Right lung (tissue), 5 donors: ENCODE data around the gene GNB1. TPM values are rescaled to one million over a fixed set of nuclear protein-coding genes. Genes with fewer than 3 reads are reported as not detected.

ENCODE experiments used
- DNase-seq, 2 donors: peaks; one replicate each; pipeline ENCODE4 v3.0.0-alpha.2; 2013
- polyA plus RNA-seq, 5 donors: library from polyadenylated mRNA; unstranded; fragments of 120-200 nt; gene quantifications; one replicate each; pipeline versions ENCODE4 v1.2.1 to v1.2.3, GENCODE V29; 2013; ENCODE audit warnings: inconsistent platforms in 1 of 5, low replicate concordance in 1 of 5; ENCODE audit not compliant: insufficient read length in 5 of 5, insufficient read depth in 1 of 5

Gene GNB1
- polyA plus RNA-seq, 5 donors: 238 to 280 (median 247) TPM

DNA sequence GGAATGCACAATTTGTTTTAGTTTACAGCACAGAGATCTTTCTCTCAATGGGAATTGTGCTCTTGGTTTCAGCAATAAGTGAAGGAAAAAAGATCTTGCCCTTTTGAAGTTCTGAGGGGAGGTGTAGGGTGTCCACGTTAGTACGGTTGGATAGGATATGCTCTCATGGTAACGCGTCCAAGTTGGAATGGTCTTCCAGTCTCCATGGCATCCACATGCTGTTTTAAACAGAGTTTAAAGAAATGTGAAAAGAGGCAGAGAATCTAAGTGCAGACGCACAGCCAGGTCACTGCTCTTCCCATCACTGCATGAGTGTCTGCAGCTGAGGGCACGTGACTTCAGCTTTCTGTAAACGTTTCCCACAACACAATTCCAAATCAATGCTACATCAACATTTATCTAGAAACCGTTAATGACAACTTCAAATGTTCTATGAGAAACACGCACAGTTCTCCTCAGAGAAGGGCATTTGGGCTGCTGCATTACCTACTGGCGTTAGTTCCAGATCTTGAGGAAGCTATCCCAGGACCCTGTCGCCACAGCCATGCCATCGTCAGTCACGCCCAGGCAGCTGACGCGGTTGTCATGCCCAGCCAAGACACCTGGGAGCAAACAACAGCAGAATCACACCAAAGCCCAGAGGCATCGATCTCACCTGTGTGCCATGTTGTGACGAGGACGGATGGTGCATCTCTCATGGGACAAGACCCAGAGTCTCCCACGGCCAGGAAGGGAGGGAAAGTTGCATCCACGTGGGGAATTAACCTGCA, 103.9 kb downstream of the GNB1 start:
- DNase-seq: no peak

DNA sequence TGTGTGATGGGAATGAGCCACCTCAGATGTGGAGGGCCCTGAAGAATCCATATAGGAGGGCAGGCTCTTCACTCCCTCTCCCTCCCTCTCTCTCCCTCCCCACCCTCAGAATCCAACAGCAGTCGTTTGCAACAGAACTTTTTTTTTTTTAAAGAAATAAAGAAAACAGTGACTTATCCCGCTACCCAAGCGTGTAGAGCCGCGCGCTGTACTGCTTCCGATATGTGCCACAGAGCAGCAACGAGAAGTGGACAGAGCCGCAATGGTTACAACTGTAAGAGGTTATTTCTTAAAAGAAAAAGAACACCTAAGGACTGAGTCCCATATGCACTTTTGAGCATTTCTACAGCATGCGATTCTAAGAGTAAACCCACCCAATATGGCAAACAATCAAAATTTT, 105.2 kb downstream of the GNB1 start:
- DNase-seq: no peak

DNA sequence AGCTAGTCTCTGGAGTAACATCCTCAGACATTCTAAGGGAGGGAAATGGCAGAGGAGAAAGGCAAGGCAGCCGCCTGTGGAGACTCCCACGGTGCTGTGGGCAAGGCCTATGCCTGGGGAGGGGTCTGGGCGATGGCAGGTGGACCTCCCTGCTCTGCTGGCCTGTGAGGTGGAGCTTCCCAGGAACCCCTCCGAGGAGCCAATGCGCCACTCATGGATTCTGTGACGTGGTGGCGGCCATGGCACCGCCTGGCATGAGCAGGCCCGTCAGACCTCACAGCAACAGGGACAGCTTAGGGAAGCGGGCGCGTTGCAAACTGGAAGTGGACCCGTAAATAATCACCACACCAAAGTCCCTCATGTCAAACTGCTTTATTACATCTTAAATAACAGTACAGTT, 106.0 kb downstream of the GNB1 start:
- no peak for DNase-seq

DNA sequence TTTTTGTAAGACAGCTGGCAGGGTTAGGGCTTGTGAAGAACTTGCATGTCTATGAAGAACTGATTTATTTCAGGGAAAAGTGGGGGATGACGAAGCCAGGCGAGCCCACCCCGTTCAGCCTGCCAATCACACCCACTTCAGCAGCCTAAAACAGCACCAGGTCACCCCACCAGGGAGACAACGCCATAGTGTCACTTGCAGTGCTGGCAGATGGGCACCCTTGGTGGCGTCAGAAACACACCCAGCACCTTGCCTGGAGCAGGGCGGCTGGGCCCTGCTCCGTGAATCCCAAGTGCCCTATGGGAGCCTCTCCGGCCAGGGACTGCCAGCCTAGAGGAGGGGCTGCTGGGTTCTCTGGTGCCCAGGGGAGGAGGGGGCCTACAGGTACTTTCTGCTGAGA, 107.6 kb downstream of the GNB1 start:
- no peak for DNase-seq

DNA sequence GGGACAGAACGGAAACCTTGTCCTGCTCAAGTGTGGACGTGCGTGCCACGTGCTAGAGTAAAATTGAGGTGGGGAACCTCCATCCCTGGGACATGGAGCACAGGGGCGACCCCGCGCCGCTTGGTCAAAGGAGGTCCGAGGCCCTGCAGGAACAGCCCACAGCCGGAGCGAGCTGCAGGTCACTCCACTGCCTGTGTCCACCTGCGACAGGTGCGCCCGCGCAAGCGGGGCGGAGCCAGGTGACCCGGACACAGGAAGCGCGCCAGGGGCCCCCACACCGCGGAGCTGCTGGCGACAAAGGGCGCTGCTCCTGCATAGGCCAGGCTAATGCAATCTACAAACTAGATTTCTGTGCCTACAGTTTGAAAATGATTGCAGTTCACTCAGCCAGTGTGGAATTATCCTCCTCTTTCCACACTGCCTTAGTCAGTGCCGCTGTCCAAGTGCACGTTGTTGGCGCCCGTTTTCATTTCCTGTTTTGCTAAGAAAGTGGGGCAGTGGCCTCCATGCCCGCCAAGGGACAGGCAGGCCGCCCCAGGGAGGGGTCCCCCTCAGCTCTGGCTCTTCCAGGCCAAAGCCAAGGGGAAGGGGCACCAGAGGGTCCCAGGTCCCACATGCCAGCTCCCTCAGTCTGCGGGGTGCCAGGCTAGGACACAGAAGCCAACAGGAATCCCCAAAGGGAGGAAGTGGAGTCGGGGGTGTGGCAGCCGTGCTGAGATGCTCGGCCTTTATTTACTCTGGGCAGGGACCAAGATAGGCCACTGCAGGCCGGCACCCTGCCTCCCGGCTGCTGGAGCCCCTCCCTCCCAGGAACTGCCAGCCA, 108.3 kb downstream of the GNB1 start:
- DNase-seq: peak; percentile 35 to 42

DNA sequence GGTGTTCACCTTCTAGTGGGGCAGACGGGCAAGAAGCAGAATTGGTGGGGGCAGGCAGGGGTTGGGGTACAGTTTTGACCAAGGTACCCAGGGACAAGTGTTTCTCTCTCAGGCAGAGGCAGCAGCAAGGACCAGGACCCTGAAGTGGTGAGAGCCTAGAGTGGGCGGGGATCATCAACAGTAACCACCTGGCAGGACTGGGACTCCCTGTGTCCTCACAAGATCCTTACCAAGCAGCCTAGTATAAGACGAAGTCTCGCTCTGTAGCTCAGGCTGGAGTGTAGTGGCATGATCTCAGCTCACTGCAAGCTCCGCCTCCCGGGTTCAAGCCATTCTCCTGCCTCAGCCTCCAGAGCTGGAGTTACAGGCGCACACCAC, 109.4 kb downstream of the GNB1 start:
- no peak for DNase-seq

DNA sequence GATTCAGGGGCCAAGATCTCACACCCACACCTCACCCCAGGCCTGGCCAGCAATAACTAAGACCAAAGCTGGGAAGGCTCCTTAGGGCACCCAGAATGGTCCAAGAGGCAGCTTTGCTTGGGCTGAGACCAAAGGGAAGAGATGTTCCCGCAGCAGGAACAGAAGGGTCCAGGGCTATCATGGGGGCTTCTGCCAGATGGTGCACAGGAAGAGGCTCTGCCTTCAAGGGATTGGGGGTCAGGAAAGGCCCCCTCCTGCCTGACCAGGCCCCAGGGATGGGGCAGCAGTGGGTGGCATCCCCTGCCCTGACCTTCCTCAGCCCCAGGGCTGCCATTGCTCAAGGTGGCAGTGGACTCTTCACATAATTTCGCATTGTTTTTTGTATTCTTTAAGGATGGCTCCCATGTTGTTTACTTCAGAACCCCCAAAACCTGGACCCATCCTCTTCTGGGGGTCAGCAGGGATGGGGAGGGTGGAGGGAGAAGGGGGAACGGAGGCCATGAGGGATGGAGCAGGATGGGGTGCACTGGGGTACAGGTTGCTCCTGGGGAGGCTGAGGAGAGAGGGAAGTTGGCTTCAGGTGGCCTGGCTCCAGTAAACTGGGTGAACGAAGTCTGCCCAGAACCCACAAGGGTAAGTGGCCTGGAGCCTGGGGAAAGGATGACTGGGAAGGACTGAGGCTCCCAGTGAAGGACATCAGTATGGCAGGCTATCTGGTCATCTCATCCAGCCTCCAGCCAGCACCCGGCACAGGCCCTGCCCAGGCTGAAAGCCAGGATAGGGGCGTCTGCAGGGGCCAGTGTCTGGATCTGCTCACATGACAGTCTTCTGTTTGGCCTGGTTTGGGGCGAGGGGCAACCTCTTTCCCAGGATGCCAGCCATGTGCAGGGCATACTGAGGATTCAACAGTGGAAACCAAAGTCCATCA, 110.0 kb downstream of the GNB1 start:
- no peak for DNase-seq

DNA sequence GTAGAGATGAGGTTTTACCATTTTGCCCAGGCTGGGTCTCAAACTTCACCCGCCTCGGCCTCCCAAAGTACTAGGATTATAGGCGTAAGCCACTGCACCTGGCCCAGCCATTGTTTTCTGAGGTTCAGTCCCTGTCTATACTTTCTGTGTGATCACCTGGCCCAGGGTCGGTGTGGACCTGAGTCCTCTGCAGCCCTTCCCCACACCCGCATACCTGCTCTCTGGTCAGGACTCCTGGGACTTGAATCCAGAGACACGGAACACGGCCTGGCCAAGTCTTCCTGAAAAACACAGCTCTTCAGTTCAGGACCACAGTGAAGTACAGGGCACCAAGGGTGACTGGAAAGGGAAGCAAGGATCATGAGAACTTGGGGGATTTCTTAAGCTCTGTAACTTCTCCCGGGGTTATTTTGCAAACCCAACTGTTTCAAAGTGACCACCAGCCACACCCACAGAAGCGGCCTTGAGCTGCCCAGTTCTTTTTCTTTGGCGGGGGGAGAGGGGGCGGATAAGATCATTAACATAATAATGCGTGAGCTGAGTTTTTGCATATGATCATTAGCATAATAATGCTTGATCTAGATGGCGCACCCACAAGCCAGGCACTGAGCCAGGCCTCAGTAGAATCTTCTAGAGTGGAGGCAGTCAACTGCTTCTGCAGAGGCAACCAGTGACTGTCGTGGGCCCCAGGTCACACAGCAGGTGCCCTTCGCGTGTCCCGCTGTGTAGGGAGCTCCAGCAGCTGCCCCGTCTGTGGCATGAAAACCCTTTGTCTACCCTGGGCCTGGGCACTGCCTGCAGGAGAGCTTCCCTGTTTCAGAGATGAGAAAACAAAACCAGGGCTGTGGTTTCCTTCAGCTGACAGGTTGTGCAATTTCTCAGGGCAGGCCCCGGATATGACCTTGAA, 110.9 kb downstream of the GNB1 start:
- DNase-seq: no peak

DNA sequence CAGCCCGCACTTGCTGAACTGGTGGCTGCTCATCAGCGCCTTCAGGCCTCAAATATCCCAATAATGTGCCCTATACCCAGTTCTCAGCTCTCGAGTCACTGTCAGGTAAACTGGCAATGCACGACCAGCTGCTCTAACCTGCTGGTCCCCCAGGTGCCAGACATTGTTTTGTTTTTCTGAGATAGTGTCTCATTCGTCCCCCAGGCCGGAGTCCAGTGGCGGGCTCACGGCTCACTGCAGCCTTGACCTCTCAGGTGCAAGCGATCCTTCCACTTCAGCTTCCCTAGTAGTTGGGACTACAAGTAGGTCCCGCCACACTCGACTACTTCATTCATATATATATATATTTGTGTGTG, 111.6 kb downstream of the GNB1 start:
- no peak for DNase-seq

DNA sequence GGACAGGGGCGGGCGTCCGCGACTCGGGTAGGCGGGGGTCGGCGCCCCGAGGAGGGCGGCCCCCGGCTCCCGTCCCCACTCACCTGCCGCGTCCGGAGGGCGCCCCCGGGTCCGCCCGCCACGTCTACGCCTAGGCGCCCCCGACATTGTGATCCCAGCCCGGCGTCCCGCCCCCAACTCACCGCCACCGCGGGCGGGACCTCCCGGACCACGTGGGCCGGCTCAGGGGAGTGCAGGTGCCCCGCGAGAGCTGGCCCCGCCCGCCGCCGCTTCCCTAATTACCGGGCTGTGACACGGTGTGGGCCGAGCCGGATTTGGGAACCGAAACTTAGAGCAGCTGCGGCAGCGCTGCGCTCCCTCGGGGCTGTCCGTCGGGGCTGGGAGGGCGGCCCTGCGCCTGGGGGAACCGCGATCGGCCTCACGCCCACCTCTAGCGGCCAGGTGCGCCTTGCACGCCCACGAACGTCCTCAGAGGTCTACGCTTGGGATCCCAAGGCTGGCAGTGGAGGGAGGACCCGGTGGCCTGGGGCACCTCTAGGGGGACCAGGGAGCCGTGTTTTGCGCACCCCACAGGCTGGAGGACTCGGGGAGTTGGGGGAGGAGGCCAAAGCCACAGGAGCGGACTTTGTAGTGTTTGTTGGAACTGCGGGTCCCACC, 112.1 kb downstream of the GNB1 start:
- peak; percentile 31 to 32 for DNase-seq

DNA sequence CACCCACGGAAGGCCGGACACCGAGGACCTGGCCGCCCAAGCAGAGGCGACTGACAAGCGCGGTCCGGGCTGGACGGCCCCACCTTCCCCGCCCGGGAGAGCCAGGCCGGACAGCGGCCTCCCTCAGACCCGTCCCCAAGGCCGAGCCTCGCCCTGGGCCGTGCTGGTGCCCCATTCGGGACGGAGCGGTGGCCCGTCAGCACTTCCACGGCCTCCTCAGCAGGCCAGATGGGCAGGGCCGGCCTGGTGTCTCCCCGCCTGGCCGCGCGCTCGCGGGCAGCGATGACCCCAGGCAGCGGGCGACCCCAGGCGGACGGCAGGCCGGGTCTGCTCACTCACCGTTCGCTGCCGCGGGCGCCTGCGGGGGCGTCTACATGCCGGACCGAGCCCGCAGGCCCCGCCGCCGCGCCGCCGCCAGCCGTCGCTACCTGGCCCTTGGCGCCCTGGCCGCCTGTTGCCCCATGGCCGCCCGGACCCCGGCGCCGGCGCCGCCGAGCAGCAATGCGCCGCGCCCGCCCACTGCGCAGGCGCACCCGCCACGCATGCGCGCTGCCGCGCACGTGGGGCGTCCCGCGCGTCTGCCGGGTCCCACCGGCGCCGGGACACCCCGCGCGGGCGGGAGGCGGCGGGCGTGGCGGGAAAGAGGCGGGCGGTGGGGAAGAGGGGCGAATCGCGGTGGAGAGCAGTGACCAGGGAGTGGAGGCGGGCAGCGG, 112.8 kb downstream of the GNB1 start, which contains the start of gene NADK:
Gene NADK (minus strand): TSS at position 521 of the 713 bp plus-strand sequence. CDS start 13,064 bp downstream, outside the sequence.
- DNase-seq: peak; percentile 42 to 46

DNA sequence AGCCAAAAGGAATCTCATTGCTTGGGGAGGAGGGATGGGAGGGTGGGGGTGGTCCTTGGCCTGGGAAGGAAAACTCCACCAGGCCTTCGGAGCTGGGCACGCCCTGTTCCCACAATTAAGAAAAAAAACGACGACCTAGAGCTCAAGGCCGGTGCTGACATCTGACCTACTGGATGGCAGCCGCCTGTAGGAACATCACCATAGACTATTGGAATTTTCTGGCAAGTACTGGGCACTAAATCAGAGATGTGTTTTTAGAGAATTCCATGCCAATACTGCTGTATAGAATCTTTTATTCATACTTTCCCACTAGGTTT, 113.3 kb downstream of the GNB1 start:
- DNase-seq: no peak

DNA sequence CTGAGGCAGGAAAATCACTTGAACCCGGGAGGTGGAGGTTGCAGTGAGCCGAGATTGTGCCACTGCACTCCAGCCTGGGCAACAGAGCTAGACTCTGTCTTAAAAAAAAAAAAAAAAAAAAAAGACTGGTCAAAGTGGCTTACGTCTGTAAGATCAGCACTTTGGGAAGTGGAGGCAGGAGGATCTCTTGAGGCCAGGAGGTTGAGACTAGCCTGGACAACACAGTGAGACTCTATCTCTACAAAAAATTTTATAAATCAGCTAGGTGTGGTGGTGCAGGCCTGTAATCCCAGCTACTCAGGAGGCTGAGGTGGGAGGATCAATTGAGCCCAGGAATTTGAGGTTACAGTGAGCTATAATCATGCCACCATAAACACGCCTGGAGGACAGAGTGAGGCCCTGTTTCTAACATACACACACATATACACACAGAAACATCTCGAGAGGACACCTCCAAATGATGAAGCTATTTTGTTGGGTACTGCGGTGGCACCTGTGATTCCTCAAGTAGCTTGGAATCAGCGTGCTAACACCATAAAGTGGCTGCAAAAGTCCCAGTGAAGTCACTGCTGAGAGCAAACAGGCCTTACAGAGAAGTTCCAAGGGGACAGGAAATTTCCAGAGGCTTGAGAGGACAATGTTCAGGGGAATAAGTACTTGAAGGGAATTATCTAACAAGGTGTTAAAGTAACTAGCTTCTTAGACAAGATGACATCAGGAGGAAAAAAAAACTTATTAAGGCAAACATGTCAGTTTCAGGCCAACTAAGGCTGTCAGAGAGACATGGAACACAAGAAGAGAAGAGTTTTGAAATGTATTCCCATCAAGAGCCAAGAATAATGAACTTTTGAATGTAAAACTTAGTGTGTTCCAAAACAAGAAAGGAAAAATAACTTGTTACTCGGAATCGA, 114.0 kb downstream of the GNB1 start:
- DNase-seq: peak; percentile 52 to 62

DNA sequence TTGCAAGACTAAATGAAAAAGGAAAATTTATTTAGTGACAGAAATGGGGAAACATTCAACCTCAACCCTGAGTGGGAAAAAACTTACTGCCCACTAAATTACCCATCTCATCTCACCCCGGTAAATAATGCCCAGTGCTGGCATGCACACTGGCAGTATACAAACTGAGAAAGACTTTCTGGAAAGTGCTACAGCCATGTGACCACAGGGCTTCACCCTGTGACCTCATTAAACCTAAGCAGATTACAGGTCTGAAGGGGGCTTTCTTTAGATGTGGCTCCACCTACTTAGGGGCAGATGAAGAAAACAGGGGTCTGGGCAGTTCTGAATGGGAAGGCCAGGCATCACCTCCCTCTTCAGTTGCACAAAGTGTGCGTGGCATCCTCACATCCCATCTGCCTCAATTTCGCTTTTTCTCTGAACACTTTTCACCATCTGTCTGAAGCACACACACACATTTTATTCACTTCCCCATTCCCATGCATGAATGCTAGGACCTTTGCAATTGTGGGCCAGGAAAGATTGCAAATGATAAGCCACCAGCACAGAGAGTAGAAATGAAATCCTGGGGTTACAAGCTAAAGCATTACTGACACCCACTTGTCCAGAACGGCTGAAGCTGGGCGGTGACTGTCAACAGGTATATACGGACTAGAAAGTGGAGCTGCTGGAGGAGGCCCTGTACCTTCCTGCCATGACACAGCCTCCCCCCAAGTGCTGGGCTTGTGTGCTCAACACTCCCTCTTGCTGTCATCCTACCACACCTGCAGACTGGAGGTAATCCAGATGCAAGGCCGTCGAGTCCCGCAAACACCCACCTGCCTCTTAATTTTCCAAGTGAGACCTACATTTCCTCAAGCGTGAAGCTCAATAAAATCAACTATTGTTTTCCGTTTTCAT, 115.3 kb downstream of the GNB1 start:
- DNase-seq: no peak

DNA sequence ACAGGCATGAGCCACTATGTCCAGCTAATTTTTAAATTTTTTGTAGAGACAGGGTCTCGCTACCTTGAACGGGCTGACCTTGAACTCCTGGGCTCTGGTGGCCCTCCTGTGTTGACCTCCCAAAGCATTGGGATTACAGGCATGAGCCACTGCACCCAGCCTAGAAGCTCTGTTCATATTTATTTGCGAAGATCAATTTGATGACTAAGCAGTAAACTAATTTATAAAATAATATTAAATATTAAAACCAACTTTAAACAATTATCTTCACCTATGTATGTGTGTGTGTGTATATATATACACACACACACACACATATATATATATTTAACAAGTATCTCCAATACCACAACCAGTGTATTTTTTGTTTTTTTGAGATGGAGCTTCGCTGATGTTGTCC, 117.0 kb downstream of the GNB1 start:
- no peak for DNase-seq

DNA sequence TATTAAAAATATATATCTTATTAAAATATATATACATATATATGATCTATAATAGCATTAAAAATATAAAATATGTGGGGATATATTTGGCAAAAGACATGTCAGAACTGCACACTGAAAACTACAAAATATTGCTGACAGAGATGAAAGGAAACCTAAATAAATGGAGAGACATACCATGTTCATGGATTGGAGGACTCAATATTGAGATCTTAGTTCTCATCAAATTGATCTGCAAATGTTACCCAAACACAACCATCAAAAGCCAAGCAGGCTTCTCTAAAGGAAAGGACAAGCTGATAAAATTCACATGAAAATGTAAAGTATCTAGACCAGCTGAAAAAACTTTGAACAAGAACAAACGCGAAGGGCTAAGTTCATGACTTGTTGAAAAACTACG, 119.8 kb downstream of the GNB1 start:
- DNase-seq: no peak

DNA sequence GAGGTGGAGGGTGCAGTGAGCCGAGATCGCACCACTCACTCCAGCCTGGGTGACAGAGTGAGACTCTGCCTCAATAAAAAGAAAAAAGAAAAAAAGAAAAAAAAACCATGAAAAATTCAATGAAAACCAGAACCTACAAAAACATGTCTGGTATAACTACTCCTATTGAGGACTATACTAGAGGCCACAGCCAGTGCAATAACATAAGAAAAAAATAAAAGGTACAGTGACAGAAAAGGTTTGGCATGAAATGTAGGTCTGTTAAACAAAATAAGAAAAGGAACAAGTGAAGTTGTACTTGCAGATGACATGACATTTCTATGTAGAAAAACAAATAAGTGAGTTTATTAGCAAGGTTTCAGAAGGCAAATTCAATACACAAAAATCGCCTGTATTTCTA, 120.8 kb downstream of the GNB1 start:
- DNase-seq: no peak
